Hepatocyte (in vitro differentiated cells): ENCODE measurements around the gene RASA3. TPM values are rescaled to one million over a fixed set of nuclear protein-coding genes. Genes with fewer than 3 reads are reported as not detected.
A peak's percentile ranks its signal among the peaks of the same experiment; 100 is the strongest.

Experiments used
- DNase-seq: peaks from one replicate; pipeline ENCODE4 v3.0.0-alpha.2; 2016; ENCODE audit warnings: low spot score
- H2AFZ ChIP-seq: fragments of 200-600 bp; sonication (generic); 2 replicates; pipeline ENCODE4 v1.6.0; 2016; ENCODE audit warnings: antibody characterized with exemption, mild to moderate bottlenecking
- H3K27ac ChIP-seq: fragments of 200-600 bp; sonication (generic); 2 replicates; pipeline ENCODE4 v1.5.1; 2016; ENCODE audit warnings: mild to moderate bottlenecking
- H3K27me3 ChIP-seq: fragments of 200-600 bp; sonication (generic); 2 replicates; pipeline ENCODE4 v1.6.1; 2016
- H3K36me3 ChIP-seq: fragments of 200-600 bp; sonication (generic); replicated peaks from 2 replicates; pipeline ENCODE4 v1.5.1; 2016; ENCODE audit warnings: low read depth; ENCODE audit not compliant: insufficient read depth
- H3K4me1 ChIP-seq: fragments of 200-600 bp; sonication (generic); 2 replicates; pipeline ENCODE4 v1.5.1; 2016; ENCODE audit warnings: mild to moderate bottlenecking, moderate library complexity; ENCODE audit not compliant: insufficient read depth
- H3K4me2 ChIP-seq: fragments of 200-600 bp; sonication (generic); 2 replicates; pipeline ENCODE4 v1.6.0; 2016
- H3K4me3 ChIP-seq: fragments of 200-600 bp; sonication (generic); 2 replicates; pipeline ENCODE4 v1.5.1; 2016; ENCODE audit warnings: mild to moderate bottlenecking
- H3K79me2 ChIP-seq: fragments of 200-600 bp; sonication (generic); 2 replicates; pipeline ENCODE4 v1.6.0; 2017; ENCODE audit warnings: mild to moderate bottlenecking
- H3K9me2 ChIP-seq: fragments of 200-600 bp; sonication (generic); replicated peaks from 2 replicates; pipeline ENCODE4 v1.6.0; 2017; ENCODE audit warnings: mild to moderate bottlenecking; ENCODE audit not compliant: insufficient read depth
- H3K9me3 ChIP-seq: fragments of 200-600 bp; sonication (generic); 2 replicates; pipeline ENCODE4 v1.5.1; 2016; ENCODE audit warnings: low read depth, mild to moderate bottlenecking
- H4K20me1 ChIP-seq: fragments of 200-600 bp; sonication (generic); 2 replicates; pipeline ENCODE4 v1.6.0; 2016; ENCODE audit warnings: mild to moderate bottlenecking; ENCODE audit not compliant: insufficient read depth, poor library complexity, severe bottlenecking
- EZH2 ChIP-seq: fragments of 200-600 bp; sonication (generic); IDR thresholded peaks from 2 replicates; pipeline ENCODE4 v1.6.1; 2016; ENCODE audit warnings: antibody characterized with exemption, mild to moderate bottlenecking, borderline replicate concordance
- EZH2phosphoT487 ChIP-seq: fragments of 200-600 bp; sonication (generic); IDR thresholded peaks from one replicate; pipeline ENCODE4 v1.6.1; 2018; ENCODE audit warnings: antibody characterized with exemption, mild to moderate bottlenecking, low read depth, moderate library complexity; ENCODE audit not compliant: unreplicated experiment, severe bottlenecking
- whole genome bisulfite sequencing: methylation state at CpG from one replicate; pipeline ENCODE4 v1.1.6; 2016; ENCODE audit warnings: low lambda C conversion rate; ENCODE audit errors: missing lambda C conversion rate; 5-methylcytosine and 5-hydroxymethylcytosine counted together
- polyA plus RNA-seq: library from polyadenylated mRNA; unstranded; fragments of >200 nt; fragmentation: Nextera tagmentation; extraction: Ambion mirVana; gene quantifications from 2 replicates; pipeline ENCODE4 v1.2.1, GENCODE V29; 2016
- total RNA-seq: library from RNA; depleted of rRNA; stranded (reverse); fragments of >200 nt; gene quantifications from 2 replicates; pipeline ENCODE4 v1.2.3, GENCODE V29; 2014
- TF ChIP-seq, protein P1 (sequence below): fragments of 200-600 bp; sonication (generic); IDR thresholded peaks from 2 replicates; pipeline ENCODE4 v1.5.1; 2016; ENCODE audit warnings: antibody characterized with exemption, mild to moderate bottlenecking; ENCODE audit not compliant: poor library complexity

RASA3 gene
- total and polyA plus RNA-seq, 2 experiments from 2014 or later: 5.6 to 6.1 TPM

DNA sequence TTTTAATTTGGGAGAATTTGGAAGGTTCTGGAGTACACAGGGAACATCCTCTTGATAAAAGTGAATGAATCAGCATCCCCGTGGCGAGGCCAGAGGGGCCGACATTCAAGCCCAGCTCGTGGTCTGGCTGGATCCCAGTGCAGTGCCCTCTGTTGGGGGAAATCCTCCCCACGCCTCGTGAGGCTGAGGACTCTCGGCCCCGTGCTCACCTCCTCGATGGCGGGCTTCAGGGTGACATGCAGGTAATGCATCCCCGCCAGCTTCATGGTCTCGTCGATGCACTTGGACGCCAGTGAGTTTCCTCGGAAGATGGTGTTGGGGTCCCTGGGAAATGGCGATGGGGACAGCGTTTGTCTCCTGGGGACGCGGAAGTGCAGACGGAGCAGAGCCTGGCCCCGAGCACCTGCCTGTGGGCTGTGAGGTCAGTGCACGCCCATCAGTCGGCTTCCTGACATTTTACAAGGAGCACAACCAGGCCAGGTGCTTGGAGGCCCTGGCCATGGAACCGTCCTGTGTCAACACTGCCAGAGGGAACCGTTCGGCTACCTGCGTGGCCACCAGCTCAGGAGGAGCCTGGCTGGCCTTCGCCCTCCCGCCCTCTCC, 115.3 kb downstream of the RASA3 start:
- H3K36me3 ChIP-seq: no peaks in the 10 kb centered on the region
- no peak for DNase-seq
- TF ChIP-seq, protein P1, sequence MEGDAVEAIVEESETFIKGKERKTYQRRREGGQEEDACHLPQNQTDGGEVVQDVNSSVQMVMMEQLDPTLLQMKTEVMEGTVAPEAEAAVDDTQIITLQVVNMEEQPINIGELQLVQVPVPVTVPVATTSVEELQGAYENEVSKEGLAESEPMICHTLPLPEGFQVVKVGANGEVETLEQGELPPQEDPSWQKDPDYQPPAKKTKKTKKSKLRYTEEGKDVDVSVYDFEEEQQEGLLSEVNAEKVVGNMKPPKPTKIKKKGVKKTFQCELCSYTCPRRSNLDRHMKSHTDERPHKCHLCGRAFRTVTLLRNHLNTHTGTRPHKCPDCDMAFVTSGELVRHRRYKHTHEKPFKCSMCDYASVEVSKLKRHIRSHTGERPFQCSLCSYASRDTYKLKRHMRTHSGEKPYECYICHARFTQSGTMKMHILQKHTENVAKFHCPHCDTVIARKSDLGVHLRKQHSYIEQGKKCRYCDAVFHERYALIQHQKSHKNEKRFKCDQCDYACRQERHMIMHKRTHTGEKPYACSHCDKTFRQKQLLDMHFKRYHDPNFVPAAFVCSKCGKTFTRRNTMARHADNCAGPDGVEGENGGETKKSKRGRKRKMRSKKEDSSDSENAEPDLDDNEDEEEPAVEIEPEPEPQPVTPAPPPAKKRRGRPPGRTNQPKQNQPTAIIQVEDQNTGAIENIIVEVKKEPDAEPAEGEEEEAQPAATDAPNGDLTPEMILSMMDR: peak; percentile 12
- TF ChIP-seq EZH2 (no peak), EZH2phosphoT487 (no peak)
- H3K9me2 ChIP-seq: no peaks in the 10 kb centered on the region
- H3K4me2 ChIP-seq: no peak overlapping the region
- no peak overlapping the region for H3K4me3 ChIP-seq
- WGBS: 86% methylated on average over 29 of the region's 29 CpGs
- no peaks in the 10 kb centered on the region for H3K4me1 ChIP-seq
- H4K20me1 ChIP-seq: no peaks in the 10 kb centered on the region
- no peak overlapping the region for H2AFZ ChIP-seq
- H3K9me3 ChIP-seq: no peaks in the 10 kb centered on the region
- H3K27me3 ChIP-seq: no peaks in the 10 kb centered on the region
- no peaks in the 10 kb centered on the region for H3K79me2 ChIP-seq
- H3K27ac ChIP-seq: no peak overlapping the region

DNA sequence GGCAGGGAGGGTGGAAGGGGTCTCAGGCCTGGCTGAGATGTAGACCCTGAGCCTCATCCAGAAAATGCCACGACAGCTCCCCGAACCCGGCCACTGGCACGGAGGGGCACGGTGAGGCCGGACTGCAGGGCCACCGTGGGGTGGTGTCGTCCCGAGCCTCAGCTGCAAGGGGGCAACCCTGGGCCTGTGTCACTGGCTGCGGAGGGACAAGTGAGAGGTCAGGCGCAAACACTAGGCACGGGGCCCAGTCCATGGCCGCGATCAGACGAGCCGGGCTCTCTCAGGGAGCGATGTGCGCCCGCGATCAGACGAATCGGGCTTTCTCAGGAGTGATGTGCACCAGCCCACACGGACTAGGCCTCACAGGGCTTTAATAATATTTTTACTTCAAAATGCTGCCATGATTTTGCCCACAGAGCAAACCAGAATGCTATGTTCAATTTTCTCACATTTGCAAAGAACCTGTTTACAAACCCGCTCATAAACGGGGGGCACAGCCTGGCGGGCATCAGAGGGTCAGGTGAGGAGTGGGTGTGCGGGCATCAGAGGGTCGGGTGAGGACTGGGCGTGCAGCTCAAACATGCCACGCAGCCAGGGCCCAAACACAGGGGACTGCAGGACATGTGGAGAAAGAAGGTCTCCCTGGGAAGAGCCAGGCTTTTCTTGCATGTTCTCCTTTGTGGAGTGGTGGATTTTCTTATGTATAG, 115.9 kb downstream of the RASA3 start:
- H3K27ac ChIP-seq: no peak overlapping the region
- no peaks in the 10 kb centered on the region for H4K20me1 ChIP-seq
- H3K9me3 ChIP-seq: no peaks in the 10 kb centered on the region
- DNase-seq: no peak
- no peaks in the 10 kb centered on the region for H3K36me3 ChIP-seq
- no peak overlapping the region for H2AFZ ChIP-seq
- H3K9me2 ChIP-seq: no peaks in the 10 kb centered on the region
- 96% methylated on average over 28 of the region's 30 CpGs for WGBS
- H3K4me2 ChIP-seq: no peak overlapping the region
- H3K4me3 ChIP-seq: no peak overlapping the region
- no peaks in the 10 kb centered on the region for H3K4me1 ChIP-seq
- no peaks in the 10 kb centered on the region for H3K27me3 ChIP-seq
- no peaks in the 10 kb centered on the region for H3K79me2 ChIP-seq
- TF ChIP-seq, protein P1: no peak
- TF ChIP-seq EZH2phosphoT487: no peak
- no peak for TF ChIP-seq EZH2

DNA sequence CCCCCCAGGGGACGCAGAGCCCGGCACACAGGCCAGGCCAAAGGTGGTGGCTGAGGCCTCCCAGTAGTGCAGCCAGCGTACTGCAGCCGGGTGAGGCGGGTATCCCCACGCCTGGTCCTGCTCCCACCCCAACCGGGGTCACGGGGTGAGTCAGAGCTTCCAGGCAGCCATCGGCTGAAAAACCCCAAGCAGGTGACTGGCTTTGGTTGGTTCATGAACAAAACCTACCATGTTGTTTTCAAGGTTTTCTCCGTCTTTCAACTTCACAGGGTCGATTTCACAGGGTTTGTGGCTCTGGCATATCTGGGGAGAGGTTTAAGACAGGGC, 116.5 kb downstream of the RASA3 start:
- no peak for DNase-seq
- no peaks in the 10 kb centered on the region for H4K20me1 ChIP-seq
- no peaks in the 10 kb centered on the region for H3K9me2 ChIP-seq
- no peak overlapping the region for H3K27ac ChIP-seq
- TF ChIP-seq EZH2phosphoT487: no peak
- TF ChIP-seq, protein P1: no peak
- no peak for TF ChIP-seq EZH2
- H3K79me2 ChIP-seq: no peaks in the 10 kb centered on the region
- H3K4me3 ChIP-seq: no peak overlapping the region
- H3K9me3 ChIP-seq: no peaks in the 10 kb centered on the region
- H3K4me1 ChIP-seq: no peaks in the 10 kb centered on the region
- WGBS: 96% methylated on average over 11 of the region's 11 CpGs
- no peaks in the 10 kb centered on the region for H3K27me3 ChIP-seq
- no peak overlapping the region for H2AFZ ChIP-seq
- no peak overlapping the region for H3K4me2 ChIP-seq
- no peaks in the 10 kb centered on the region for H3K36me3 ChIP-seq
